Measurements from ENCODE around the gene G6PC3.
"Not testable (repeated sequence)": the region's sequence is repeated elsewhere in the genome, so short reads cannot be mapped to it uniquely, and the experiment has no call there.

G6PC3 gene

GRCh38 chr17:44044071-44044470, 26.5 kb upstream of the G6PC3 start (continued):
- no peak for TF ChIP-seq ZFP30 (CRISPR knock-in tag; IDR thresholded peaks at IDR 0.05)
- no peak for TF ChIP-seq TCF4 (CRISPR knock-in tag; IDR thresholded peaks at IDR 0.05; ENCODE audit: borderline replicate concordance)

GRCh38 chr17:44045486-44045885, 25.0 kb upstream of the G6PC3 start:
- TF ChIP-seq SNAI2 (CRISPR knock-in tag; IDR thresholded peaks at IDR 0.05), result no peak
- no peak for TF ChIP-seq ZNF565 (CRISPR knock-in tag; conservative IDR thresholded peaks at IDR 0.05; ENCODE audit: low read depth)
- TF ChIP-seq, protein P1, sequence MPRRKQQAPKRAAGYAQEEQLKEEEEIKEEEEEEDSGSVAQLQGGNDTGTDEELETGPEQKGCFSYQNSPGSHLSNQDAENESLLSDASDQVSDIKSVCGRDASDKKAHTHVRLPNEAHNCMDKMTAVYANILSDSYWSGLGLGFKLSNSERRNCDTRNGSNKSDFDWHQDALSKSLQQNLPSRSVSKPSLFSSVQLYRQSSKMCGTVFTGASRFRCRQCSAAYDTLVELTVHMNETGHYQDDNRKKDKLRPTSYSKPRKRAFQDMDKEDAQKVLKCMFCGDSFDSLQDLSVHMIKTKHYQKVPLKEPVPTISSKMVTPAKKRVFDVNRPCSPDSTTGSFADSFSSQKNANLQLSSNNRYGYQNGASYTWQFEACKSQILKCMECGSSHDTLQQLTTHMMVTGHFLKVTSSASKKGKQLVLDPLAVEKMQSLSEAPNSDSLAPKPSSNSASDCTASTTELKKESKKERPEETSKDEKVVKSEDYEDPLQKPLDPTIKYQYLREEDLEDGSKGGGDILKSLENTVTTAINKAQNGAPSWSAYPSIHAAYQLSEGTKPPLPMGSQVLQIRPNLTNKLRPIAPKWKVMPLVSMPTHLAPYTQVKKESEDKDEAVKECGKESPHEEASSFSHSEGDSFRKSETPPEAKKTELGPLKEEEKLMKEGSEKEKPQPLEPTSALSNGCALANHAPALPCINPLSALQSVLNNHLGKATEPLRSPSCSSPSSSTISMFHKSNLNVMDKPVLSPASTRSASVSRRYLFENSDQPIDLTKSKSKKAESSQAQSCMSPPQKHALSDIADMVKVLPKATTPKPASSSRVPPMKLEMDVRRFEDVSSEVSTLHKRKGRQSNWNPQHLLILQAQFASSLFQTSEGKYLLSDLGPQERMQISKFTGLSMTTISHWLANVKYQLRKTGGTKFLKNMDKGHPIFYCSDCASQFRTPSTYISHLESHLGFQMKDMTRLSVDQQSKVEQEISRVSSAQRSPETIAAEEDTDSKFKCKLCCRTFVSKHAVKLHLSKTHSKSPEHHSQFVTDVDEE (CRISPR knock-in tag; IDR thresholded peaks at IDR 0.05), result no peak
- TF ChIP-seq ZFP3 (CRISPR knock-in tag; IDR thresholded peaks at IDR 0.05), result no peak
- TF ChIP-seq PPARA (CRISPR knock-in tag; IDR thresholded peaks at IDR 0.05; ENCODE audit: borderline replicate concordance), result no peak
- no peak for TF ChIP-seq ISL1 (CRISPR knock-in tag; IDR thresholded peaks at IDR 0.05)
- TF ChIP-seq CREB5 (CRISPR knock-in tag; IDR thresholded peaks at IDR 0.05; ENCODE audit: low read depth), result no peak
- no peak for TF ChIP-seq ZC3H10 (CRISPR knock-in tag; IDR thresholded peaks at IDR 0.05)
- TF ChIP-seq TOX (CRISPR knock-in tag; IDR thresholded peaks at IDR 0.05; ENCODE audit: borderline replicate concordance), result no peak
- TF ChIP-seq ZFP30 (CRISPR knock-in tag; IDR thresholded peaks at IDR 0.05), result no peak
- TF ChIP-seq GLIS3 (CRISPR knock-in tag; IDR thresholded peaks at IDR 0.05), result no peak
- no peak for TF ChIP-seq TCF4 (CRISPR knock-in tag; IDR thresholded peaks at IDR 0.05; ENCODE audit: borderline replicate concordance)
- TF ChIP-seq ESRRG (CRISPR knock-in tag; IDR thresholded peaks at IDR 0.05), result no peak
- TF ChIP-seq, protein P2, sequence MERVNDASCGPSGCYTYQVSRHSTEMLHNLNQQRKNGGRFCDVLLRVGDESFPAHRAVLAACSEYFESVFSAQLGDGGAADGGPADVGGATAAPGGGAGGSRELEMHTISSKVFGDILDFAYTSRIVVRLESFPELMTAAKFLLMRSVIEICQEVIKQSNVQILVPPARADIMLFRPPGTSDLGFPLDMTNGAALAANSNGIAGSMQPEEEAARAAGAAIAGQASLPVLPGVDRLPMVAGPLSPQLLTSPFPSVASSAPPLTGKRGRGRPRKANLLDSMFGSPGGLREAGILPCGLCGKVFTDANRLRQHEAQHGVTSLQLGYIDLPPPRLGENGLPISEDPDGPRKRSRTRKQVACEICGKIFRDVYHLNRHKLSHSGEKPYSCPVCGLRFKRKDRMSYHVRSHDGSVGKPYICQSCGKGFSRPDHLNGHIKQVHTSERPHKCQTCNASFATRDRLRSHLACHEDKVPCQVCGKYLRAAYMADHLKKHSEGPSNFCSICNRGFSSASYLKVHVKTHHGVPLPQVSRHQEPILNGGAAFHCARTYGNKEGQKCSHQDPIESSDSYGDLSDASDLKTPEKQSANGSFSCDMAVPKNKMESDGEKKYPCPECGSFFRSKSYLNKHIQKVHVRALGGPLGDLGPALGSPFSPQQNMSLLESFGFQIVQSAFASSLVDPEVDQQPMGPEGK (CRISPR knock-in tag; IDR thresholded peaks at IDR 0.05; ENCODE audit: borderline replicate concordance), result no peak
- TF ChIP-seq CSRNP3 (CRISPR knock-in tag; IDR thresholded peaks at IDR 0.05), result no peak
- TF ChIP-seq CSDC2 (CRISPR knock-in tag; IDR thresholded peaks at IDR 0.05), result no peak
- TF ChIP-seq OSR1 (CRISPR knock-in tag; IDR thresholded peaks at IDR 0.05), result no peak
- no peak for ATAC-seq

GRCh38 chr17:44046893-44047292, 23.6 kb upstream of the G6PC3 start:
- not testable (repeated sequence) for ATAC-seq

- ATAC-seq, result no peak
- TF ChIP-seq ZC3H10 (CRISPR knock-in tag; IDR thresholded peaks at IDR 0.05) (no peak), ZNF8 (CRISPR knock-in tag; IDR thresholded peaks at IDR 0.05) (no peak), ZNF70 (CRISPR knock-in tag; IDR thresholded peaks at IDR 0.05) (no peak), OSR1 (CRISPR knock-in tag; IDR thresholded peaks at IDR 0.05) (no peak), CREB5 (CRISPR knock-in tag; IDR thresholded peaks at IDR 0.05; ENCODE audit: low read depth) (no peak), SNAI2 (CRISPR knock-in tag; IDR thresholded peaks at IDR 0.05) (no peak), BACH2 (CRISPR knock-in tag; IDR thresholded peaks at IDR 0.05; ENCODE audit: borderline replicate concordance) (no peak)
- TF ChIP-seq, protein P1 (CRISPR knock-in tag; IDR thresholded peaks at IDR 0.05), result no peak
- TF ChIP-seq, protein P3, sequence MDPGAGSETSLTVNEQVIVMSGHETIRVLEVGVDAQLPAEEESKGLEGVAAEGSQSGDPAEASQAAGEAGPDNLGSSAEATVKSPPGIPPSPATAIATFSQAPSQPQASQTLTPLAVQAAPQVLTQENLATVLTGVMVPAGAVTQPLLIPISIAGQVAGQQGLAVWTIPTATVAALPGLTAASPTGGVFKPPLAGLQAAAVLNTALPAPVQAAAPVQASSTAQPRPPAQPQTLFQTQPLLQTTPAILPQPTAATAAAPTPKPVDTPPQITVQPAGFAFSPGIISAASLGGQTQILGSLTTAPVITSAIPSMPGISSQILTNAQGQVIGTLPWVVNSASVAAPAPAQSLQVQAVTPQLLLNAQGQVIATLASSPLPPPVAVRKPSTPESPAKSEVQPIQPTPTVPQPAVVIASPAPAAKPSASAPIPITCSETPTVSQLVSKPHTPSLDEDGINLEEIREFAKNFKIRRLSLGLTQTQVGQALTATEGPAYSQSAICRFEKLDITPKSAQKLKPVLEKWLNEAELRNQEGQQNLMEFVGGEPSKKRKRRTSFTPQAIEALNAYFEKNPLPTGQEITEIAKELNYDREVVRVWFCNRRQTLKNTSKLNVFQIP (CRISPR knock-in tag; IDR thresholded peaks at IDR 0.05; ENCODE audit: borderline replicate concordance, low read depth), result no peak
Measured at GRCh38 chr17:44049294-44050060, 21.1 kb upstream of the G6PC3 start.

Measured in SK-N-SH treated with all-trans-retinoic acid at 6 μM for 48 hours (cell line).